Glutamatergic neuron (in vitro differentiated cells): ENCODE data around the gene MICU1. TPM values are rescaled to one million over a fixed set of nuclear protein-coding genes. Genes with fewer than 3 reads are reported as not detected.

ENCODE experiments used
- DNase-seq: peaks from one replicate; pipeline ENCODE4 v3.0.0; 2022
- H3K27ac Mint-ChIP-seq: one replicate; pipeline ENCODE4 v1.8.0; 2020; ENCODE audit warnings: mild to moderate bottlenecking, mixed read lengths, inconsistent platforms; ENCODE audit not compliant: unreplicated experiment
- H3K27me3 Mint-ChIP-seq: one replicate; pipeline ENCODE4 v1.8.0; 2020; ENCODE audit warnings: mild to moderate bottlenecking, moderate library complexity, mixed read lengths, inconsistent platforms; ENCODE audit not compliant: unreplicated experiment
- H3K36me3 Mint-ChIP-seq: one replicate; pipeline ENCODE4 v1.8.0; 2020; ENCODE audit warnings: mild to moderate bottlenecking, mixed read lengths, inconsistent platforms; ENCODE audit not compliant: unreplicated experiment
- H3K4me1 Mint-ChIP-seq: one replicate; pipeline ENCODE4 v1.8.0; 2020; ENCODE audit warnings: mild to moderate bottlenecking, low read depth, mixed read lengths, inconsistent platforms; ENCODE audit not compliant: unreplicated experiment
- H3K4me3 Mint-ChIP-seq: one replicate; pipeline ENCODE4 v1.8.0; 2020; ENCODE audit warnings: mild to moderate bottlenecking, mixed read lengths, inconsistent platforms; ENCODE audit not compliant: unreplicated experiment
- H3K9me3 Mint-ChIP-seq: one replicate; pipeline ENCODE4 v1.8.0; 2020; ENCODE audit warnings: mild to moderate bottlenecking, moderate library complexity, mixed read lengths, inconsistent platforms; ENCODE audit not compliant: unreplicated experiment
- CTCF ChIP-seq: fragments of 200-600 bp; sonication (generic); IDR thresholded peaks from one replicate; pipeline ENCODE4 v1.5.0; 2021; ENCODE audit not compliant: partially characterized antibody, unreplicated experiment
- total RNA-seq: library from RNA; stranded (reverse); fragmentation: NEBNext Ultra II Directional; extraction: Animal tissue kit (Norgen Biotek cat#: 25700); gene quantifications from one replicate; pipeline ENCODE4 v1.2.1, GENCODE V29; 2021; ENCODE audit not compliant: unreplicated experiment

MICU1 gene
- total RNA-seq, 1 donor from 2014 or later, result 33.5 TPM

- peak; percentile 79 for DNase-seq
- Mint-ChIP-seq H3K4me3 (peak overlapping the region; percentile 68), H3K9me3 (peaks cover 10% of the 10 kb centered on the region), H3K36me3 (no peaks in the 10 kb centered on the region), H3K4me1 (peaks cover 35% of the 10 kb centered on the region), H3K27ac (peak overlapping the region; percentile 82), H3K27me3 (peaks cover 4% of the 10 kb centered on the region)
- TF ChIP-seq CTCF, result no peak
These were observed 291.6 kb downstream of the MICU1 start for GRCh38 chr10:72334196-72334824.

- TF ChIP-seq CTCF, result no peak
- Mint-ChIP-seq H3K4me1 (peaks cover 35% of the 10 kb centered on the region), H3K27ac (peak overlapping the region; percentile 89), H3K27me3 (peaks cover 4% of the 10 kb centered on the region), H3K36me3 (no peaks in the 10 kb centered on the region), H3K4me3 (peak overlapping the region; percentile 68), H3K9me3 (peaks cover 10% of the 10 kb centered on the region)
- no peak for DNase-seq
These were observed 292.5 kb downstream of the MICU1 start for GRCh38 chr10:72333112-72334015.

GRCh38 chr10:72332423-72333111 lies 293.3 kb downstream of the MICU1 start:
- Mint-ChIP-seq H3K4me1 (peaks cover 39% of the 10 kb centered on the region), H3K4me3 (peak overlapping the region; percentile 25), H3K27ac (peak overlapping the region; percentile 48)

GRCh38 chr10:72331575-72332422 lies 294.1 kb downstream of the MICU1 start:
- peak overlapping the region; percentile 66 for H3K27ac Mint-ChIP-seq
- no peak for DNase-seq
- H3K4me1 Mint-ChIP-seq, result peaks cover 39% of the 10 kb centered on the region
- peak overlapping the region; percentile 16 for H3K4me3 Mint-ChIP-seq
- TF ChIP-seq CTCF, result no peak
- H3K27me3 Mint-ChIP-seq, result peaks cover 6% of the 10 kb centered on the region
- no peaks in the 10 kb centered on the region for H3K36me3 Mint-ChIP-seq
- H3K9me3 Mint-ChIP-seq, result peaks cover 12% of the 10 kb centered on the region

More at GRCh38 chr10:72332423-72333111, 293.3 kb downstream of the MICU1 start:
- Mint-ChIP-seq H3K9me3 (peaks cover 10% of the 10 kb centered on the region), H3K36me3 (no peaks in the 10 kb centered on the region), H3K27me3 (peaks cover 4% of the 10 kb centered on the region)
- no peak for DNase-seq
- TF ChIP-seq CTCF, result no peak
